K562 (cell line): ENCODE results near the gene LUZP1. TPM values are rescaled to one million over a fixed set of nuclear protein-coding genes. Genes with fewer than 3 reads are reported as not detected.

ENCODE experiments used
- BCLAF1 ChIP-seq, 2 experiments: fragments of 450-650 bp in 1 of 2; IDR thresholded peaks; 2 replicates each; pipeline ENCODE4 v1.6.1; 2011 to 2017; ENCODE audit warnings: low read depth in 2 of 2, antibody characterized with exemption in 1 of 2, borderline replicate concordance in 1 of 2, low read length in 1 of 2, mild to moderate bottlenecking in 1 of 2, mixed read lengths in 1 of 2; ENCODE audit not compliant: control insufficient read depth in 1 of 2
- E2F1 ChIP-seq: sonication (generic); formaldehyde crosslinking; IDR thresholded peaks from 2 replicates; pipeline ENCODE4 v1.8.1; 2023; ENCODE audit warnings: mild to moderate bottlenecking, missing genetic modification reagents, moderate library complexity
- ETS2 ChIP-seq: IDR thresholded peaks from 2 replicates; pipeline ENCODE4 v1.6.1; 2016; ENCODE audit warnings: borderline replicate concordance, missing genetic modification characterization, mild to moderate bottlenecking, moderate library complexity, missing compliant biosample characterization; ENCODE audit not compliant: poor library complexity, severe bottlenecking
- FOXA1 ChIP-seq: fragments of 450-650 bp; IDR thresholded peaks from 2 replicates; pipeline ENCODE4 v1.6.1; 2016; ENCODE audit warnings: mild to moderate bottlenecking, borderline replicate concordance
- GABPB2 ChIP-seq: fragments of 250-450 bp; sonication (Bioruptor Pico); conservative IDR thresholded peaks from 2 replicates; pipeline ENCODE4 v1.5.1; 2021; ENCODE audit warnings: mild to moderate bottlenecking
- GTF2E2 ChIP-seq: fragments of 200-800 bp; sonication (Bioruptor generic); IDR thresholded peaks from 2 replicates; pipeline ENCODE4 v1.6.1; 2016; ENCODE audit warnings: missing genetic modification characterization, missing compliant biosample characterization
- HDAC1 ChIP-seq, 2 experiments: fragments of 450-650 bp; IDR thresholded peaks; 2 replicates each; pipeline ENCODE4 v1.6.1; 2016 to 2017; ENCODE audit warnings: inconsistent platforms in 1 of 2, mild to moderate bottlenecking in 1 of 2, moderate library complexity in 1 of 2
- HNRNPLL ChIP-seq: fragments of 200-400 bp; formaldehyde crosslinking; IDR thresholded peaks from 2 replicates; pipeline ENCODE4 v1.6.1; 2017; ENCODE audit warnings: low read length, low read depth, mild to moderate bottlenecking; ENCODE audit not compliant: poor library complexity, severe bottlenecking
- KAT7 ChIP-seq: sonication (generic); formaldehyde crosslinking; IDR thresholded peaks from 2 replicates; pipeline ENCODE4 v1.8.0; 2022; ENCODE audit warnings: missing genetic modification reagents, mild to moderate bottlenecking, borderline replicate concordance
- MTA2 ChIP-seq: fragments of 450-650 bp; IDR thresholded peaks from 2 replicates; pipeline ENCODE4 v1.6.1; 2016; ENCODE audit warnings: low read depth
- NCOA4 ChIP-seq: fragments of 450-650 bp; IDR thresholded peaks from 2 replicates; pipeline ENCODE4 v1.6.1; 2018; ENCODE audit warnings: mild to moderate bottlenecking; ENCODE audit not compliant: partially characterized antibody
- NRF1 ChIP-seq, 2 experiments: fragments of 450-650 bp; IDR thresholded peaks in 1 of 2; conservative IDR thresholded peaks in 1 of 2; 2 replicates each; pipeline ENCODE4 v1.6.1; 2014; ENCODE audit warnings: mild to moderate bottlenecking in 2 of 2
- SIN3A ChIP-seq, 2 experiments: fragments of 150-350 bp in 1 of 2; IDR thresholded peaks; 2 replicates each; pipeline ENCODE4 v1.6.1; 2011 to 2016; ENCODE audit warnings: borderline replicate concordance in 2 of 2, low read depth in 2 of 2, low read length in 2 of 2, mild to moderate bottlenecking in 2 of 2, moderate library complexity in 2 of 2; ENCODE audit not compliant: control insufficient read depth in 1 of 2
- SMAD1 ChIP-seq: fragments of 150-350 bp; IDR thresholded peaks from 2 replicates; pipeline ENCODE4 v1.6.1; 2014; ENCODE audit warnings: low read length, low read depth; ENCODE audit not compliant: partially characterized antibody
- SPI1 ChIP-seq: IDR thresholded peaks from 2 replicates; pipeline ENCODE4 v1.6.1; 2011; ENCODE audit warnings: low read depth, low read length, control low read depth, borderline replicate concordance
- ZFP1 ChIP-seq: fragments of 450-650 bp; formaldehyde crosslinking; IDR thresholded peaks from 2 replicates; pipeline ENCODE4 v1.4.0; 2020; ENCODE audit warnings: mild to moderate bottlenecking, mixed read lengths
- ZKSCAN8 ChIP-seq: fragments of 200-800 bp; sonication (Bioruptor generic); IDR thresholded peaks from 2 replicates; pipeline ENCODE4 v1.6.1; 2016; ENCODE audit warnings: missing genetic modification characterization, missing compliant biosample characterization
- ZNF224 ChIP-seq: sonication (generic); formaldehyde crosslinking; IDR thresholded peaks from 2 replicates; pipeline ENCODE4 v1.8.0; 2022; ENCODE audit warnings: mild to moderate bottlenecking, missing genetic modification reagents
- ZNF408 ChIP-seq: fragments of 250-450 bp; sonication (Bioruptor Pico); IDR thresholded peaks from 2 replicates; pipeline ENCODE4 v1.4.0; 2020; ENCODE audit warnings: low read depth, mild to moderate bottlenecking, moderate library complexity
- polyA plus RNA-seq, 8 experiments: library from polyadenylated mRNA; depleted of rRNA in 4 of 8; stranded (reverse) in 5 of 8; unstranded in 3 of 8; fragments of >200 nt; fragmentation: Nextera tagmentation in 2 of 8; fragmentation: Illumina TruSeq in 1 of 8; extraction: Ambion mirVana in 2 of 8; extraction: Trizol in 1 of 8; gene quantifications; 2 replicates each; pipeline versions ENCODE4 v1.2.1 to v1.2.3, GENCODE V29; 2011 to 2014; ENCODE audit warnings: inconsistent platforms in 1 of 8, missing spikeins in 1 of 8
- total RNA-seq, 7 experiments: library from RNA; depleted of rRNA in 6 of 7; stranded (reverse); fragments of >200 nt in 6 of 7; fragmentation: Illumina TruSeq in 2 of 7; extraction: Trizol in 2 of 7; gene quantifications; 2 replicates each; pipeline versions ENCODE4 v1.2.1 to v1.2.3, GENCODE V29; 2011 to 2021; ENCODE audit warnings: low replicate concordance in 1 of 7
- TF ChIP-seq, protein P1 (sequence below), 2 experiments: IDR thresholded peaks; 2 replicates each; pipeline ENCODE4 v1.6.1; 2012; ENCODE audit warnings: improper control_type of control experiment in 2 of 2, low read depth in 2 of 2, low read length in 2 of 2, borderline replicate concordance in 1 of 2

Gene LUZP1
- total and polyA plus RNA-seq, 9 of the 15 experiments (the other 6 are each of a cell fraction or from before 2014, with no cell fraction given) = 6.5 to 19.1 (median 12.4) TPM

GRCh38 chr1:23167353-23168078 lies 1.1 kb downstream of the LUZP1 start (continued):
- TF ChIP-seq, protein P1, sequence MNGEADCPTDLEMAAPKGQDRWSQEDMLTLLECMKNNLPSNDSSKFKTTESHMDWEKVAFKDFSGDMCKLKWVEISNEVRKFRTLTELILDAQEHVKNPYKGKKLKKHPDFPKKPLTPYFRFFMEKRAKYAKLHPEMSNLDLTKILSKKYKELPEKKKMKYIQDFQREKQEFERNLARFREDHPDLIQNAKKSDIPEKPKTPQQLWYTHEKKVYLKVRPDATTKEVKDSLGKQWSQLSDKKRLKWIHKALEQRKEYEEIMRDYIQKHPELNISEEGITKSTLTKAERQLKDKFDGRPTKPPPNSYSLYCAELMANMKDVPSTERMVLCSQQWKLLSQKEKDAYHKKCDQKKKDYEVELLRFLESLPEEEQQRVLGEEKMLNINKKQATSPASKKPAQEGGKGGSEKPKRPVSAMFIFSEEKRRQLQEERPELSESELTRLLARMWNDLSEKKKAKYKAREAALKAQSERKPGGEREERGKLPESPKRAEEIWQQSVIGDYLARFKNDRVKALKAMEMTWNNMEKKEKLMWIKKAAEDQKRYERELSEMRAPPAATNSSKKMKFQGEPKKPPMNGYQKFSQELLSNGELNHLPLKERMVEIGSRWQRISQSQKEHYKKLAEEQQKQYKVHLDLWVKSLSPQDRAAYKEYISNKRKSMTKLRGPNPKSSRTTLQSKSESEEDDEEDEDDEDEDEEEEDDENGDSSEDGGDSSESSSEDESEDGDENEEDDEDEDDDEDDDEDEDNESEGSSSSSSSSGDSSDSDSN (IDR thresholded peaks at IDR 0.05; ENCODE audit: borderline replicate concordance in 1 of 2, low read depth in 2 of 2, low read length in 2 of 2) = peak; percentile 93 to 98; a peak in 3 of 4 replicates
- no peak for TF ChIP-seq E2F1 (CRISPR knock-in tag)
- TF ChIP-seq HDAC1 (IDR thresholded peaks at IDR 0.05) = 0 out of 4 replicates have a peak, but pooled peaks of 1 of the 2 experiments have one; percentile 45
- no peak for TF ChIP-seq MTA2
- peak; percentile 37; the same call in 1 of the 2 replicates for TF ChIP-seq KAT7 (CRISPR knock-in tag)
- TF ChIP-seq HNRNPLL = no peak
- no peak for TF ChIP-seq GTF2E2 (tag)
- TF ChIP-seq SPI1 = no peak
- TF ChIP-seq NRF1 (conservative IDR thresholded peaks at IDR 0.05 in 1 of 2, IDR thresholded peaks at IDR 0.05 in 1 of 2) = peak; percentile 46 to 56; a peak in 2 of 4 replicates
- no peak for TF ChIP-seq SMAD1
- no peak for TF ChIP-seq ETS2 (tag)
- no peak for TF ChIP-seq ZKSCAN8 (CRISPR knock-in tag)
- TF ChIP-seq ZNF408 (CRISPR knock-in tag) = no peak
- TF ChIP-seq GABPB2 (CRISPR knock-in tag) = no peak
- no peak for TF ChIP-seq NCOA4
- TF ChIP-seq FOXA1 = no peak
- no peak for TF ChIP-seq ZNF224 (CRISPR knock-in tag)
- TF ChIP-seq ZFP1 (CRISPR knock-in tag) = 0 out of 2 replicates have a peak, but pooled peaks have one; percentile 7
- TF ChIP-seq BCLAF1 (IDR thresholded peaks at IDR 0.05; ENCODE audit: borderline replicate concordance in 1 of 2, control insufficient read depth in 1 of 2, low read depth in 2 of 2, low read length in 1 of 2) = no peak
- no peak for TF ChIP-seq SIN3A (IDR thresholded peaks at IDR 0.05; ENCODE audit: borderline replicate concordance in 2 of 2, control insufficient read depth in 1 of 2, low read depth in 2 of 2, low read length in 2 of 2)
